SKM-1 (cell line): Measurements from ENCODE around the gene RNASEH1.
"Not testable (repeated sequence)": the region's sequence is repeated elsewhere in the genome, so short reads cannot be mapped to it uniquely, and the experiment has no call there.

ENCODE experiments used
- DNase-seq: peaks from one replicate; lab custom pipeline; 2025; ENCODE audit not compliant: unreplicated experiment; lab: John Stamatoyannopoulos, UW

The RNASEH1 gene

GRCh38 chr2:3594493-3595281 lies 36.6 kb upstream of the RNASEH1 start, which contains the start of gene COLEC11:
Gene COLEC11 (plus strand): TSS chr2:3595112. CDS start chr2:3604341, 9,229 bp downstream.
- DNase-seq = no peak

DNA sequence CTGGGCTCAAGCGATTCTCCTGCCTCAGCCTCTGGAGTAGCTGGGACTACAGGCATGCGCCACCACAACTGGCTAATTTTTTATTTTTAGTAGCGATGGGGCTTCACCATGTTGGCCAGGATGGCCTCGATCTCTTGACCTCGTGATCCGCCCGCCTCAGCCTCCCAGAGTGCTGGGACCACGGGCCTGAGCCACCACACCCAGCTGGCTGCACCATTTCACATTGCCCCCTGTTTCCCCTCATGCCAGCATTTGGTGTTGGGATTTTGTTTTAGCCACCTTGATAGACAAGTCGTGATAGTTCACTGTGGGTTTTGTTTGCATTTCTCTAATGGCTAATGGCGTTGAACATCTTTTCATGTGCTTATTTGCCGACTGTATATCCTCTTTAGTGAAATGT lies 31.0 kb upstream of the RNASEH1 start:
- DNase-seq = no peak

DNA sequence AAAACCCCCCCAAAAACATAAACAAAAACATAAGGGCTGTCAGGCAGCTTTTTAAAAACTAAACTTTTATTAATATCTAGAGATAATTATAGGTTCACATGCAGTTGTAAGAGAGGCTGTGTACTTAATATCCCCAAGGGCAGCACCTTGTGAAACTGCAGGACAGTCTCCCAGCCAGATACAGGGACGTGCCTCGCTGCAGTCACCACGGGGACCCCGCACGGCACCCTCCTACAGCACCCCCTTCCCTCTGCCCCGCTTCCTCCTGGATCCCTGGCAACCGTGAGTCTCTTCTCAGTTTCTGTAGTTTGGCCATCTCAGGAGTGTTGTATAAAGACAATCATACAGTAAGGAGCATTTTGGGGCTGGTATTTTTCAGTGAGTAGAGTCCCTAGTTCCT lies 30.0 kb upstream of the RNASEH1 start:
- no peak for DNase-seq

DNA sequence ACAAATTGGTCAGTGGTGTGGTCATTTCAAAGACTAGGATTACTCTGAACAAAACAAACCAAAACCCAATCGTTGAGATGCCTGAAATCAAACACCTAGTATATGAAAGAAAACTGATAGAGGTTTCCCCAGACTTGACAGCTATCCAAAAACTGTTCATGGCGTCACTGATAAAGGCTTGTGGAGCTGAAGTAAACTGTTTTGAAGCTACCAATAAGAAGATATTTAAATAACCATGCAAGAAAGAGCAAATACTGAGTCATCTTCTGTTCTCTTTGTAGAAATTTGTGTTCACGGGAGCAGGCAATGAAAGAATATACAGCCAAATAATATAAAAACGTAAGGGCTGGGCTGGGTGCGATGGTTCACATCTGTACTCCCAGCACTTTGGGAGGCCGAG lies 29.3 kb upstream of the RNASEH1 start:
- no peak for DNase-seq

- no peak for DNase-seq
Measured at GRCh38 chr2:3587021-3587420, 28.9 kb upstream of the RNASEH1 start.

DNA sequence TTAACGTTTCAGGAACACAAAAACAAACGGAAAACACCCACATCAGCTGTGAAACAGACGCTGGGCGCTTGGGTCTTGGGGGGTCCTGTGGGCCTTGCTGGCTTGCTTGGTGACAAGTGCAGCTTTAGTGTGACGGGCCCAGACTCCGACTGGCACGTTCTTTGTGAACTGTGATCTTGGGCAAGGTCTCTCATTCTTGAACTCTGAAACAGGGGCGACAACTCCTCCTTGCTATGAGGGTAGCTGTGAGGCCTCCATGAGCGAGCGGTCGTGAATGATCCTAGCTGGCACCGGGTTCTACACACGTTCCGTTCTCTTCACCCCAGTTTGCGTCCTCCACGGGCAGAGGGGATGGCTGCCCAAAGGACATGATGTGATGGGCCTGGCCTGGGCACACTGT lies 28.1 kb upstream of the RNASEH1 start:
- no peak for DNase-seq

GRCh38 chr2:3585261-3586109 lies 27.4 kb upstream of the RNASEH1 start:
- DNase-seq = no peak

- DNase-seq = no peak
Measured at GRCh38 chr2:3584608-3585260, 26.6 kb upstream of the RNASEH1 start.

DNA sequence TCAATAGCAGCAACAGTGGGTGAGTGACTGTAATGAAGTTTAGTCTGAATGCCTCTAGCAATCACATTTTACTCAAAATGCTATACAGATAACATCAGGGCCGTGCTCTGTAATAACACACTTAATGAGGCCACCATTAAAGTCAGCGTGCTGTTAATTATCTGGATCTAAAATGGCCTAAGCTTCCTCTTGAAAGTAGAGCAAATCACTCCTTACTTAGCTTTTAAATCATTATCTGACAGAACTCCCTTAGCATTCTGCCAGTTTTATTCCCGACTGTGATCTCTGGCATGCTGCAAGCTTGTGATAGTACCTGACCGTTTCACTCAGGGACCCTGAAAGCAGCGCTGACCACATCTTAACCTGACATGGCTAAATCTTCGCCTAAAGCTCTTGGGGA lies 25.9 kb upstream of the RNASEH1 start:
- DNase-seq = no peak

- DNase-seq = no peak
Measured at GRCh38 chr2:3581367-3582262, 23.5 kb upstream of the RNASEH1 start.

GRCh38 chr2:3580449-3580848 lies 22.3 kb upstream of the RNASEH1 start:
- DNase-seq = no peak

DNA sequence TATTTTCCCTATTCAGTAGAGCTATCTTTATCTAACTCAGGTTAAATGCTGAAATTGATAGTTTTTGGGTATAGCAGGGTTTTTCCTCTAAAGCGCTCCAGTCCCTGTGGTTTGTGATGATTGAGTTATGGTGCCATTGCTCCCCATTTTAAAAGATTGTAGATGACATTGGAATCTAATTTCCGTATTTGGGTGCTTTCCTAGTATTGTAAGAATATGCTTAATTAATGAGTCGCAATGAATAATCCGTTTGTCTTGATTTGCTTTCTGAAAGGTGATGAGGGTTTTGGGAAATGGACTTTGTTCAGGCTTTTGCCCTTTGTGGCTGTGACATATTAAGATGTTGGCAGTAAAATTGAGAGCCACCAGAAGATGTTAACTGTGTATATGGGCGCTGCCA lies 20.9 kb upstream of the RNASEH1 start:
- DNase-seq = no peak

DNA sequence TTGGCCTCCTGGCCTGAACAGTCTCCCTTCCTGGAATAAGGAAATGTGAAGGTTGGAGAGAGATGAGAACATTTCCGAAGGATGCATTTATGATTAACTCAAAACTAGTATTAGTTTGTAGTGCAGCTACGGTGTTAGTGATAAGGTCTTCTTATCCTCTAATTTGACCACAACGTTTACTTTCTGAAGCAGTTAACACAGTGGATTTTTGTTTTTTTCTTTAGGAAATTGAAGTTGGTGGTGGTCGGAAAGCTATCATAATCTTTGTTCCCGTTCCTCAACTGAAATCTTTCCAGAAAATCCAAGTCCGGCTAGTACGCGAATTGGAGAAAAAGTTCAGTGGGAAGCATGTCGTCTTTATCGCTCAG lies 18.1 kb upstream of the RNASEH1 start:
- DNase-seq = not testable (repeated sequence)

- DNase-seq = no peak
Measured at GRCh38 chr2:3575534-3576262, 17.6 kb upstream of the RNASEH1 start.

GRCh38 chr2:3574155-3574554 lies 16.0 kb upstream of the RNASEH1 start:
- no peak for DNase-seq

DNA sequence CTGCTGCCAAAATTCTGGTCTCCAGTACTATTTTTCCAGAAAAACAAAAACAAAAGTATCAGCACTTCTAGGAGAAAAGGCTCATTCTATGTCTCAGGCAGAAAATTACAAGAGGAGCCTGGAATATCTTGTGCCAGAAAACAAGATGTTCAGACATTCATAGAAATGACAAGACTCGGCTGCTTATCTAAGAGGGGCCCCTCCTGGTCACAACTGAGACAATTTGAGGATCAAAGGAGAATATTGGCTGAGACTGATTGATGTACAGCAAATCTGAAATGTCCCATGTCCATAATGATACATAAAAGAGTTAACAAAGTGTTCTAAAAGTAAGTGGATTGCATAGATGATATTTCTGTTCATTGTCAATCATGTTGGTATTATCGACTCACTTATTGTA lies 14.5 kb upstream of the RNASEH1 start:
- no peak for DNase-seq

- no peak for DNase-seq
Measured at GRCh38 chr2:3571284-3571683, 13.2 kb upstream of the RNASEH1 start.

GRCh38 chr2:3569656-3570055 lies 11.5 kb upstream of the RNASEH1 start:
- not testable (repeated sequence) for DNase-seq

- no peak for DNase-seq
Measured at GRCh38 chr2:3566806-3567205, 8.7 kb upstream of the RNASEH1 start.

DNA sequence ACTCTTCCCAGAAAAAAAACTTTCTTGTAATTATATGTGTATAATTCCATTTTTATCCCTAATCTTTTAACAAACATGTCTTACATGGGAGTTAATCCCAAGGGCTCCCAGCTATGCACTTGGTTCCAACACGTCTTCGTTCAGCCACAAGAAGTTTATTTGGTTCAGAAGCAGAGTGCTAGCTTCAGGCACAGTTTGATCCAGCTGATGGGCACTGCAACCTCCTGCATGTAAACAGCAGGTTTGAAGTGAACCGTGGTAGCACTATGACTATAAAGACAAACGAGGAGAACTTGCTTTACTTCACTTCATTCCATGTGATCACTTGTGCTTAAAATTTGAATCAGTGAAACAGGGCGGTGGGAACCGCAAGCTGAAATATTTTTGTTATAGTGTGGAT lies 7.0 kb upstream of the RNASEH1 start:
- no peak for DNase-seq
